Loucy (cell line): ENCODE data around the gene TRIM25.

ENCODE experiments used
- H2AFZ ChIP-seq: fragments of 200-600 bp; sonication (generic); 2 replicates; pipeline ENCODE4 v1.6.0; 2016; ENCODE audit warnings: antibody characterized with exemption, mild to moderate bottlenecking, low read length, moderate library complexity
- H3F3A ChIP-seq: fragments of 200-600 bp; 2 replicates; pipeline ENCODE4 v1.6.0; 2016; ENCODE audit warnings: antibody characterized with exemption, low read depth, mild to moderate bottlenecking
- H3K27me3 ChIP-seq: fragments of 200-600 bp; sonication (generic); 2 replicates; pipeline ENCODE4 v1.6.1; 2014; ENCODE audit warnings: low read length, mild to moderate bottlenecking; ENCODE audit not compliant: insufficient read depth, poor library complexity, severe bottlenecking
- H3K36me3 ChIP-seq: fragments of 200-600 bp; sonication (generic); 2 replicates; pipeline ENCODE4 v1.6.1; 2016; ENCODE audit warnings: low read length; ENCODE audit not compliant: insufficient read depth
- H3K4me1 ChIP-seq: fragments of 200-600 bp; sonication (generic); 2 replicates; pipeline ENCODE4 v1.5.1; 2014; ENCODE audit warnings: low read length, mild to moderate bottlenecking; ENCODE audit not compliant: insufficient read depth, poor library complexity, severe bottlenecking
- H3K4me2 ChIP-seq: fragments of 200-600 bp; sonication (generic); 2 replicates; pipeline ENCODE4 v1.6.0; 2014; ENCODE audit warnings: antibody characterized with exemption, low read length, low read depth, mild to moderate bottlenecking; ENCODE audit not compliant: poor library complexity, severe bottlenecking
- H3K4me3 ChIP-seq: fragments of 200-600 bp; sonication (generic); 2 replicates; pipeline ENCODE4 v1.5.1; 2014; ENCODE audit warnings: low read length, mild to moderate bottlenecking, mixed read lengths; ENCODE audit not compliant: poor library complexity, severe bottlenecking
- H3K79me2 ChIP-seq: fragments of 200-600 bp; sonication (generic); 2 replicates; pipeline ENCODE4 v1.6.1; 2014; ENCODE audit warnings: low read length; ENCODE audit not compliant: insufficient read depth
- H3K9ac ChIP-seq: fragments of 200-600 bp; sonication (generic); 2 replicates; pipeline ENCODE4 v1.6.0; 2014; ENCODE audit warnings: mild to moderate bottlenecking, low read depth, low read length, moderate library complexity; ENCODE audit not compliant: poor library complexity, severe bottlenecking
- H3K9me2 ChIP-seq: fragments of 200-600 bp; sonication (generic); replicated peaks from 2 replicates; pipeline ENCODE4 v1.6.1; 2016; ENCODE audit warnings: low read depth, low read length, mixed read lengths
- H3K9me3 ChIP-seq: fragments of 200-600 bp; sonication (generic); 2 replicates; pipeline ENCODE4 v1.6.1; 2014; ENCODE audit warnings: mild to moderate bottlenecking, antibody characterized with exemption, low read length, low read depth; ENCODE audit not compliant: insufficient read depth
- H4K20me1 ChIP-seq: fragments of 200-600 bp; sonication (generic); 2 replicates; pipeline ENCODE4 v1.6.0; 2014; ENCODE audit warnings: antibody characterized with exemption, low read length, mild to moderate bottlenecking; ENCODE audit not compliant: insufficient read depth, poor library complexity, severe bottlenecking
- EZH2phosphoT487 ChIP-seq: fragments of 200-600 bp; IDR thresholded peaks from 2 replicates; pipeline ENCODE4 v1.6.1; 2018; ENCODE audit warnings: antibody characterized with exemption, mild to moderate bottlenecking, moderate library complexity, borderline replicate concordance
- TF ChIP-seq, protein P1 (sequence below): fragments of 200-600 bp; sonication (generic); conservative IDR thresholded peaks from 2 replicates; pipeline ENCODE4 v1.5.1; 2014; ENCODE audit warnings: mild to moderate bottlenecking, antibody characterized with exemption, low read length

TRIM25 gene

DNA sequence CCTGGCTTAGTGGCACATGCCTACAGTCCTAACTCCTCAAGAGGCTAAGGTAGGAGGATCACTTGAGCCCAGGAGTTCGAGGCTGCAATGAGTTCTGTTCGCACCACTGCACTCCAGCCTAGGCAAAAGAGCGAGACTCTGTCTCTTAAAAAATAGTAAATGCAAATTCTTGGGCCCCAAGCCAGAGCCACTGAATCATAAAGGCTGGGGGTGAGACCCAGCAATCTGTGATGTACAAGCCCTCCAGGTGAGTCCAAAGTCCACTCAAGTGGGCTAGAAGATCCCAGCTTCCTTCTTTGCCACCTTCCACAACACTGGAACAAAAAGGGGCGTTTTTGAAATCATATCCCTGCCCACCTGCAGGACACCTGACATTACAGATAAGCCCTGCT is 16.9 kb downstream of the TRIM25 start:
- Histone ChIP-seq H3K4me1 (no peaks in the 10 kb centered on the region), H3K27me3 (no peaks in the 10 kb centered on the region), H4K20me1 (no peaks in the 10 kb centered on the region), H3K79me2 (peaks cover 1% of the 10 kb centered on the region; the same call in 1 of the 2 replicates), H3F3A (no peaks in the 10 kb centered on the region), H3K36me3 (peaks cover 96% of the 10 kb centered on the region; the same call in 1 of the 2 replicates), H3K9me3 (no peaks in the 10 kb centered on the region), H3K4me2 (no peak overlapping the region), H3K9ac (no peak overlapping the region), H2AFZ (no peak overlapping the region), H3K9me2 (no peaks in the 10 kb centered on the region), H3K4me3 (no peak overlapping the region)
- no peak for TF ChIP-seq EZH2phosphoT487
- TF ChIP-seq, protein P1, sequence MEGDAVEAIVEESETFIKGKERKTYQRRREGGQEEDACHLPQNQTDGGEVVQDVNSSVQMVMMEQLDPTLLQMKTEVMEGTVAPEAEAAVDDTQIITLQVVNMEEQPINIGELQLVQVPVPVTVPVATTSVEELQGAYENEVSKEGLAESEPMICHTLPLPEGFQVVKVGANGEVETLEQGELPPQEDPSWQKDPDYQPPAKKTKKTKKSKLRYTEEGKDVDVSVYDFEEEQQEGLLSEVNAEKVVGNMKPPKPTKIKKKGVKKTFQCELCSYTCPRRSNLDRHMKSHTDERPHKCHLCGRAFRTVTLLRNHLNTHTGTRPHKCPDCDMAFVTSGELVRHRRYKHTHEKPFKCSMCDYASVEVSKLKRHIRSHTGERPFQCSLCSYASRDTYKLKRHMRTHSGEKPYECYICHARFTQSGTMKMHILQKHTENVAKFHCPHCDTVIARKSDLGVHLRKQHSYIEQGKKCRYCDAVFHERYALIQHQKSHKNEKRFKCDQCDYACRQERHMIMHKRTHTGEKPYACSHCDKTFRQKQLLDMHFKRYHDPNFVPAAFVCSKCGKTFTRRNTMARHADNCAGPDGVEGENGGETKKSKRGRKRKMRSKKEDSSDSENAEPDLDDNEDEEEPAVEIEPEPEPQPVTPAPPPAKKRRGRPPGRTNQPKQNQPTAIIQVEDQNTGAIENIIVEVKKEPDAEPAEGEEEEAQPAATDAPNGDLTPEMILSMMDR: no peak

DNA sequence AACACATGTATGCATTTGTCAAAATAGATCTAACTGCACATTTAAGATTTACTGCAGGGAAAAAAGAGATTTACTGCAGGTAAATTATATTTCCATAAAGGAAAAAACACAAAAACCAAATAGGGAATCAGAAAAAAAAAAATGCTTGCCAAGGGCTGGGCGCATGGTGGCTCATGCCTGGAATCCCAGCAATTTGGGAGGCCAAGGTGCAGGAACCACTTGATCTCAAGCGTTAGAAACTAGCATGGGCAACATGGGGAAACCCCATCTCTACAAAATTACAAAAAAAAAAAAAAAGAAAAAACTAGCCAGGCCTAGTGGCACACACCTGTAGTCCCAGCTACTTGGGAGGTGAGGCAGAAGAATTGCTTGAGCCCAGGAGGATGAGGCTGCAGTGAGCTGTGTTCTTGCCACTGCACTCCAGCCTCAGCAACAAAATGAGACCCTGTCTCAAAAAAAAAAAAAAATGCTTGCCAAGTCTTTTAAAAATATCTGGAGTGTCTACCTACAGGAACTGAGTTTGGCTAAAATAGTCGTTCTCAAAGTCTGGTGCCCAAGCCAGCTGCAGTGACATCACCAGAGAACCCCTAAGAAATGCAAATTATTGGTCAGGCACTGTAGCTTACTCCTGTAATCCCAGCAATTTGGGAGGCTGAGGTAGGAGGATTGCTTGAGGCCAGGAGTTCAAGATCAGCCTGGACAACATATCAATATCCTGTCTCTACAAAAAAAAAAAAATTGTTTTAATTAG is 17.5 kb downstream of the TRIM25 start:
- Histone ChIP-seq H3K27me3 (no peaks in the 10 kb centered on the region), H3K4me1 (no peaks in the 10 kb centered on the region), H3K9me3 (no peaks in the 10 kb centered on the region), H3K4me2 (no peak overlapping the region), H3K4me3 (no peak overlapping the region), H3K9me2 (no peaks in the 10 kb centered on the region), H3K9ac (no peak overlapping the region), H2AFZ (no peak overlapping the region), H3F3A (no peaks in the 10 kb centered on the region), H3K79me2 (no peaks in the 10 kb centered on the region; the same call in 1 of the 2 replicates), H3K36me3 (peaks cover 96% of the 10 kb centered on the region), H4K20me1 (no peaks in the 10 kb centered on the region)
- TF ChIP-seq, protein P1: no peak
- TF ChIP-seq EZH2phosphoT487: no peak

DNA sequence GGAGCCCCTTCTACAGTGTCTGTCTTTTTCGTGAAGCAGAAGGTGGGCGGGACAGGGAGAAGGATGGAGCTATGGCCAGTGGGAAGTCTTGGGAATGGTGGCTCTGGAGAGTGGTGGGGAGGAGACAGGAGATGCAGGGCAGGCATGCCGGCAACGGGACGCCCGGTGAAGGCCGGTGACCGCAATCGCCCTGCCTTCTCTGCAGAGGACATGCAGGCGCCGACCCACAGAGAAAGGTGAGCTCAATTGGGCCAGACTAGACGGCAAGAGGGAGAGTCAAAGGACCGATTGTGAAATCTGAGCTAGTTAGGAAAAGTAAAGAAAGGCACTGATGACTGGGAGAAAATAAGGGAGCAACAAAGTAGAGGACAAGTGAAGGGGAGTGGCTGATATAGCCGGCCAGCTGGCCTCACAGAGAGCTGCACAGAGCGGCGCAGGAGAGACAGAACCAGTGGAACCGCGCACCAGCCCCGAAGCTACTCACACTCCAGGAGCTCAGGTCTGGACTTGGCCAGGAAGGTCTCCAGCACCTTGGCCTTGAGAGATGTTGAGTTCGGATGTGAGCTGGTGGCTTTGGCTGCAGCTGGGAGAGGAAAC is 18.9 kb downstream of the TRIM25 start:
- peaks cover 96% of the 10 kb centered on the region for H3K36me3 ChIP-seq
- no peak overlapping the region for H3K4me2 ChIP-seq
- TF ChIP-seq, protein P1: no peak
- TF ChIP-seq EZH2phosphoT487: no peak

More for the DNA sequence above, 18.9 kb downstream of the TRIM25 start:
- no peaks in the 10 kb centered on the region for H3F3A ChIP-seq
- H3K27me3 ChIP-seq: no peaks in the 10 kb centered on the region
- no peak overlapping the region for H3K4me3 ChIP-seq
- H3K9me2 ChIP-seq: no peaks in the 10 kb centered on the region
- H3K79me2 ChIP-seq: no peaks in the 10 kb centered on the region; the same call in 1 of the 2 replicates
- H3K4me1 ChIP-seq: no peaks in the 10 kb centered on the region
- H3K9ac ChIP-seq: no peak overlapping the region
- no peaks in the 10 kb centered on the region for H3K9me3 ChIP-seq
- H4K20me1 ChIP-seq: no peaks in the 10 kb centered on the region
- H2AFZ ChIP-seq: no peak overlapping the region
